ENCODE data around the gene PRSS36. TPM values are rescaled to one million over a fixed set of nuclear protein-coding genes. Genes with fewer than 3 reads are reported as not detected.

The PRSS36 gene
- total and polyA plus RNA-seq, 9 of the 15 experiments (the other 6 are each of a cell fraction or from before 2014, with no cell fraction given): 0.09 to 1.2 (median 0.54) TPM; not detected in 2

DNA sequence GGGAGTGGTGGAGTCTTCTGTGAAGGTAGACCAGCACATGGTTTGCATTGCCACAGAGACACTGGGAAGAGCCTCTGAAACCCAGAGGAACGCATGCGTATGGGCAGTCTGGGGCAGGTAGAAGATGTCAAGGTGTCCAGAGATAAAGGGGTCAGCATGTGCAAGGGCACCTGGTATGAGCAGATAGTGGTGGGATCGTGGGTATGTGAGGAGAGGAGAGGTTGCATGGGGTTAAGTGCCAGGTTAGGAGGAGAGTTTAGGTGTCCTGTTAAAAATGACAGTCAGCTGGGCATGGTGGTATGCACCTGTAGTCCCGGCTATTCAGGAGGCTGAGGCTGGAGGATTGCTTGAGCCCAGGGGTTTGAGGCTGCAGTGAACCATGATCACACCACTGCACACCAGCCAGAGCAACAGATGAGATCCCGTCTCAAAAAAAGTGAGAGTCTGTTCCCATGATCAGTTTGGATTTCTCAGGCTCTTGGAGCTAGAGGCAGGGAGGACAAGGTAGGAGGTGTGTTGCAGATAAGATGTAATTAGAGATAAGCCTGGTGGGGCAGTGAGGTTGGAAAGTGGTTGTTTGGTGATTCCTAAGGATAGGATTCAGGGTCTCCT, 49.7 kb upstream of the PRSS36 start (continued):
- TF ChIP-seq, protein P1, sequence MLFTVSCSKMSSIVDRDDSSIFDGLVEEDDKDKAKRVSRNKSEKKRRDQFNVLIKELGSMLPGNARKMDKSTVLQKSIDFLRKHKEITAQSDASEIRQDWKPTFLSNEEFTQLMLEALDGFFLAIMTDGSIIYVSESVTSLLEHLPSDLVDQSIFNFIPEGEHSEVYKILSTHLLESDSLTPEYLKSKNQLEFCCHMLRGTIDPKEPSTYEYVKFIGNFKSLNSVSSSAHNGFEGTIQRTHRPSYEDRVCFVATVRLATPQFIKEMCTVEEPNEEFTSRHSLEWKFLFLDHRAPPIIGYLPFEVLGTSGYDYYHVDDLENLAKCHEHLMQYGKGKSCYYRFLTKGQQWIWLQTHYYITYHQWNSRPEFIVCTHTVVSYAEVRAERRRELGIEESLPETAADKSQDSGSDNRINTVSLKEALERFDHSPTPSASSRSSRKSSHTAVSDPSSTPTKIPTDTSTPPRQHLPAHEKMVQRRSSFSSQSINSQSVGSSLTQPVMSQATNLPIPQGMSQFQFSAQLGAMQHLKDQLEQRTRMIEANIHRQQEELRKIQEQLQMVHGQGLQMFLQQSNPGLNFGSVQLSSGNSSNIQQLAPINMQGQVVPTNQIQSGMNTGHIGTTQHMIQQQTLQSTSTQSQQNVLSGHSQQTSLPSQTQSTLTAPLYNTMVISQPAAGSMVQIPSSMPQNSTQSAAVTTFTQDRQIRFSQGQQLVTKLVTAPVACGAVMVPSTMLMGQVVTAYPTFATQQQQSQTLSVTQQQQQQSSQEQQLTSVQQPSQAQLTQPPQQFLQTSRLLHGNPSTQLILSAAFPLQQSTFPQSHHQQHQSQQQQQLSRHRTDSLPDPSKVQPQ (CRISPR knock-in tag; IDR thresholded peaks at IDR 0.05; ENCODE audit: borderline replicate concordance): no peak
- TF ChIP-seq, protein P2, sequence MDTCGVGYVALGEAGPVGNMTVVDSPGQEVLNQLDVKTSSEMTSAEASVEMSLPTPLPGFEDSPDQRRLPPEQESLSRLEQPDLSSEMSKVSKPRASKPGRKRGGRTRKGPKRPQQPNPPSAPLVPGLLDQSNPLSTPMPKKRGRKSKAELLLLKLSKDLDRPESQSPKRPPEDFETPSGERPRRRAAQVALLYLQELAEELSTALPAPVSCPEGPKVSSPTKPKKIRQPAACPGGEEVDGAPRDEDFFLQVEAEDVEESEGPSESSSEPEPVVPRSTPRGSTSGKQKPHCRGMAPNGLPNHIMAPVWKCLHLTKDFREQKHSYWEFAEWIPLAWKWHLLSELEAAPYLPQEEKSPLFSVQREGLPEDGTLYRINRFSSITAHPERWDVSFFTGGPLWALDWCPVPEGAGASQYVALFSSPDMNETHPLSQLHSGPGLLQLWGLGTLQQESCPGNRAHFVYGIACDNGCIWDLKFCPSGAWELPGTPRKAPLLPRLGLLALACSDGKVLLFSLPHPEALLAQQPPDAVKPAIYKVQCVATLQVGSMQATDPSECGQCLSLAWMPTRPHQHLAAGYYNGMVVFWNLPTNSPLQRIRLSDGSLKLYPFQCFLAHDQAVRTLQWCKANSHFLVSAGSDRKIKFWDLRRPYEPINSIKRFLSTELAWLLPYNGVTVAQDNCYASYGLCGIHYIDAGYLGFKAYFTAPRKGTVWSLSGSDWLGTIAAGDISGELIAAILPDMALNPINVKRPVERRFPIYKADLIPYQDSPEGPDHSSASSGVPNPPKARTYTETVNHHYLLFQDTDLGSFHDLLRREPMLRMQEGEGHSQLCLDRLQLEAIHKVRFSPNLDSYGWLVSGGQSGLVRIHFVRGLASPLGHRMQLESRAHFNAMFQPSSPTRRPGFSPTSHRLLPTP (IDR thresholded peaks at IDR 0.05; ENCODE audit: borderline replicate concordance, extremely low read depth, insufficient read length): no peak
- TF ChIP-seq ZNF3 (CRISPR knock-in tag; IDR thresholded peaks at IDR 0.05): no peak
- no peak for TF ChIP-seq BRCA1 (IDR thresholded peaks at IDR 0.05)
- no peak for TF ChIP-seq BRCA1 (CRISPR knock-in tag; IDR thresholded peaks at IDR 0.05)
- TF ChIP-seq CBFA2T2 (conservative IDR thresholded peaks at IDR 0.05): 0 out of 2 replicates have a peak, but pooled peaks have one; percentile 30
- TF ChIP-seq ZC3H11A (IDR thresholded peaks at IDR 0.05; ENCODE audit: low read depth, low read length): no peak

Data from K562 (cell line).